CD4-positive, alpha-beta T cell treated with Interleukin-17A for 1 hour (primary cell): Measurements from ENCODE around the gene HES5.
"Not testable (repeated sequence)": the region's sequence is repeated elsewhere in the genome, so short reads cannot be mapped to it uniquely, and the experiment has no call there.

Experiments used
- DNase-seq: peaks from one replicate; pipeline ENCODE4 v3.0.0-alpha.2; 2020

The HES5 gene

DNA sequence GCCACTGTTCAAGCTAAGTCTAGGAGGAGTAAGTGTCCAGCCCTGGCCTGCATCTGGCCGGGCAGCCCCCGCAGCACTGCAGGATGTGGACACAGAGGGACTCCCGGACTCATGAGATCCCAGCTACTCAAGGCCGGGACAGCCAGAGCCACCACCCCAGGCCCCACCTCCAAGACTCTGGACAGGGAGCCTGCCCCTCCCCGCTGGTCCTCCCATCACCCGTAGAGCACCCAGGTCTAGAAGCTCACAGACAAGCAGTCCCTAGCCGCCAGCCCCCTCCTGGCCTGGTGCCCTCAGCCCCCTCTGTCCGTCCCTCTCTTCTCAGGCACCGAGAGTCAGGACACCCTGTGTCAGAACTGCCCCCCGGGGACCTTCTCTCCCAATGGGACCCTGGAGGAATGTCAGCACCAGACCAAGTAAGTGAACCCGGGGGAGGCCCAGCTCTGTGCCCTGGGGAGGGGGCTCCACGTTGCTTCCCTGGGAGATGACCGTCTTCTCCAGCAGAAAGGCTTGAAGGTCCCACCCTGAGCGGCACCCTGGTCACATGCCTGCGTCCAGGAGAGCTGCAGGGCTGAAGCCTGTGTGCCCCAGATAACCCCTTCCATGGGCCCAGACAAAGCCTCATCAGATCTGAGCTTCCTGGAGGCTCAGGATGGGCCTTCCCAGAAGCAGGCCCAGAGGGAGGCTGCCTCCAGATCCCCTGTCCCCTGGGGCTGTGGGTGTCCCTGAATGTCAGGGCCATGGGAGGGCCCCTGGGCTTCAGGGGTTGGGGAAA, 30.4 kb upstream of the HES5 start:
- no peak for DNase-seq

- no peak for DNase-seq
These were observed 29.6 kb upstream of the HES5 start for GRCh38 chr1:2559509-2560298.

DNA sequence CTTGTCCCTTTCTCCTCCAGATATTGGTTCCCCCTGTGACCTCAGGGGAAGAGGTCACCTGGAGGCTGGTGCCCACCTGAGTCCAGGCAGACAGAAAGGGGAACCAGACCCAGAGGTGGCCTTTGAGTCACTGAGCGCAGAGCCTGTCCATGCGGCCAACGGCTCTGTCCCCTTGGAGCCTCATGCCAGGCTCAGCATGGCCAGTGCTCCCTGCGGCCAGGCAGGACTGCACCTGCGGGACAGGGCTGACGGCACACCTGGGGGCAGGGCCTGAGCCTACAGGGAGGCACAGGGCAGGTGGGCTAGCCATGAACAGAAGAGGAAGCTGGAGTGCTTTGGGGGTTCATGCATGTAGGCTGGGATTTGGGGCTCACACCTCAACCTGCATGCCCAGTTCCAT, 28.8 kb upstream of the HES5 start:
- DNase-seq = no peak

GRCh38 chr1:2558420-2558819, 28.4 kb upstream of the HES5 start:
- no peak for DNase-seq

DNA sequence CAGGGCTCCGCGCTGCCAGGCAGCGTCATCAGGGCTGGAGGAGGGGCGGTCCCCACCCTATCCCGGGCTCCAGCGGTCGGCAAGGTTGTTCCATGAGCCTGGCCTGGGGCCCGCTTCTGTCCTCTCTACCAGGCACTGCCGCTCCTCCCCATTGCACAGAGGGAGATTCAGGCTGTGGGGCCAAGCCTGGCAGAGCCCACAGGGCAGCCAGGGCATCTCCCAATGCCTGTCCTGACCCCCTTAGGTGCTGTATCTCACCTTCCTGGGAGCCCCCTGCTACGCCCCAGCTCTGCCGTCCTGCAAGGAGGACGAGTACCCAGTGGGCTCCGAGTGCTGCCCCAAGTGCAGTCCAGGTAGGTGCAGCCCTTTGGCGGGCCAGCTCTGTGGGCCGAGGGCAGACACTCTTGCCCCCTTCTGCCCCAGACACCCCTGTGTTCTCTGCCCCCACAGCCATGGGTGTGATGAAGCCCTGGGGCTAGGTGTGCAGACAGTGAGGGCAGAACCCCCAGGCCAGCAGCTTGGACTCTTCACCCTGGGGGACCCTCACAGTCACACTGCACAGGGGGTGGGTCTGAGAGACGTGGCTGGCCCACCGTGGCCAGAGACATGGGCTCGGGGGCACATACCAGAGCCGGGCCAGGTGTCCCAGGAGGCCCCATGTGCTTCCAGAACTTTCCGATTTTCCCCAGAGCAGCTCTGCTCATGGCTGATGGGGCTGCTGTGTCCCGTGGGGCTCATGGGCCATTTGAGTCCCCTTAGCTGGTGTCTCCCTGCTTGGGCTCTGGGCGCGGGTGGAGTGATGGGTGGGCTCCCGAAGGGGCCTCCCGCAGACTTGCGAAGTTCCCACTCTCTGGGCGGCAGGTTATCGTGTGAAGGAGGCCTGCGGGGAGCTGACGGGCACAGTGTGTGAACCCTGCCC, 27.7 kb upstream of the HES5 start:
- DNase-seq = no peak

DNA sequence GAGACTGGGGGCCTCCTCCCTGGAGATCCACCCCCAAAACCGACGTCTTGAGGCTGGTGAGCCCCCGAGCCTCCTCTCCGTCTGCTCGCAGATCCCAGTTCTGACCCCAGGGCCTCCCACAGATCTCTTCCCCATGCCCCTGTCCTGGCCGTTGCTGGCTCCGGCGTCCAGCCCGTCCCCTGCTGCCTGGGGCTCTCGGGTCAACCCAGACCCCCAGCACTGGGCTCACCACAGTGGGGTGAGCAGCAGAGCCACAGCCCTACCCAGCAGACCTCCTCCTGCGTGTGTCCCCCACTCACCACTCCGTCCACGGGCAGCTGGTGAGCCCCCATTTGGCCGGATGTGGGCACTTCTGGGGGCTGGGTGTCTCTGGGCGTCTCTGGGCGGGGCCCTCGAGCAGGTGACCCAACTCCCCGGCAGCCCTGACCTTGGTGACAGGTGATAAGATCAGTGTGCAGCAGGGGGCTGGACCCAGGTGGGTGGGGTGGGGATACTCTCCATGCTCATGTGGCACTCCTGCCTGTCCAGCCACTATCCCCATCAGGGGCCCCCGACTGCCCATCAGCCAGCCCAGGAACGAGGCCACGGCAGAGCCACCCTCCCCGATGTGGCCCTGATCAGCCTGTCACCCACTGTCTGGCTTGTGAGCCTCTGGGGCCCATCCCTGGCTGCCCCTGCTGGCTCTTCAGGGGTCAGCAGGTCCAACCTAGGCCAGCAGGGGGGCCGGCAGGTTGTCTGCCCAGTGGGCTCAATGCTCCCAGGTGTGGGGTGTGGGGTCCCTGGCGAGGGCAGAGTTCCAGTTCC, 26.8 kb upstream of the HES5 start:
- peak; percentile 65 for DNase-seq

DNA sequence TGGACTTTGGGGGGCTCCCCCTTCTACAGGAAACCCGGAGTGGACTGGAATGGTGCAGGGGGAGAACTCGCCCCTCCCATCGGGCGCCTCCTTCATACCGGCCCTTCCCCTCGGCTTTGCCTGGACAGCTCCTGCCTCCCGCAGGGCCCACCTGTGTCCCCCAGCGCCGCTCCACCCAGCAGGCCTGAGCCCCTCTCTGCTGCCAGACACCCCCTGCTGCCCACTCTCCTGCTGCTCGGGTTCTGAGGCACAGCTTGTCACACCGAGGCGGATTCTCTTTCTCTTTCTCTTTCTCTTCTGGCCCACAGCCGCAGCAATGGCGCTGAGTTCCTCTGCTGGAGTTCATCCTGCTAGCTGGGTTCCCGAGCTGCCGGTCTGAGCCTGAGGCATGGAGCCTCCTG, 26.2 kb upstream of the HES5 start, which contains the start of gene TNFRSF14:
TSS of gene TNFRSF14 (plus strand) at position 95 of the 401 bp plus-strand sequence. CDS start at position 389, 294 bp downstream.
- DNase-seq = peak; percentile 85

- DNase-seq = peak; percentile 79
These were observed 25.7 kb upstream of the HES5 start for GRCh38 chr1:2555634-2556276.

DNA sequence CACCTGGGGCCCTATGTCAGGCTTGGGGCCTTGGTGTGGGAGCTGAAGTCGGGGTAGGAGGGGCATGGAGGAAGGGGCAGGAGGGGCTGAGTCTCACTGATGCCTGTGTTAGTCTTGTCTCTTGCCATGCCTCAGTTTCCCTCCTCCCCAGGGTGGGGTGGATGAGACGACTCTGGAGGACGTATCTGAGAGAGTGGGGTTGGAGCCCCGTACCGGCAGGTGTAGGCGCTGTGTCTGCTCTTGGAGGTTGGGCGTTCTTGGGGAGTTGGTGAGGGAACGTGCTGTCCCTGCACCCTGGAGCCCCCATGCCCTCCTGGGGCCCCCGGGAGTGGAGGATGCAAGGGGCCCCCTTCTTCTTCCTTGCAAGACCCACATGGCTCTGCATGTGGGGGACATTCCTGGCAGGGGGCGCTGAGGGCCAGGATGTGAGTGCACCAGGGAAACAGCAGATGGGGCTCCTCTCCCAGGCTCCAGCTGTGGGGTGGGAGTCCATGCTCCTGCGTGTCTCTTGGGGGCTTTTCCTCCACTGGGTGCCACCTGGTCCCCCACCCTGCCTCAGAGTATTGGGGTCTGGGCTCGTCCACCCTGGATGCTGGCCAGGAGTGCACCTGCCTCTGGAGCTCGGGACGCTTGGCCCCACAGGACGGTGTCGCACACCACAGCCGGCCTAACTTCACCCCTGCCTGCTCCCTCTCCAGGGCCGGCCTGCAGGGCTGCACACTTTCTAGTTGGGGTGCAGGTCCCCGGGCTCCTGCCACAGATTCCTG, 24.7 kb upstream of the HES5 start:
- peak; percentile 66 for DNase-seq

GRCh38 chr1:2553871-2554620, 24.0 kb upstream of the HES5 start:
- no peak for DNase-seq

DNA sequence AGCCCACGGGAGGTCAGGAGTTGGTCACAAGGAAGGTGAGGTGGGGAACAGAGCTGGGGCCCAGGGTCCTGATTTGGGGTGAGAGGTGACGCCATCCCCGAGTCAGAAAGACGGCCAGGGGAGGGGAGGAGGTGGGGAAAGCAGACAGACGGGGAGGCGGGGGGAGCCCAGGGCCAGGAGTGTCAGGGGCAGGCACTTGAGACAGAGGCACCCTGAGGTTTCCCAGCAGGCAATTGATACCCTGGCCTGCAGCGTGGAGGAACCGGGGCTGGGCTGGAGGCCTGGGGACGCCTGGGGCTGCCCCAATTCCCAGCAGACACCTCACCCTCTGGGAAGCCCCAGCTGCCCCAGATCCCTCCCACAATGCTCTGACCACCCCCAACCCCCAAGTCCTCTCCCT, 23.0 kb upstream of the HES5 start:
- DNase-seq = not testable (repeated sequence)

DNA sequence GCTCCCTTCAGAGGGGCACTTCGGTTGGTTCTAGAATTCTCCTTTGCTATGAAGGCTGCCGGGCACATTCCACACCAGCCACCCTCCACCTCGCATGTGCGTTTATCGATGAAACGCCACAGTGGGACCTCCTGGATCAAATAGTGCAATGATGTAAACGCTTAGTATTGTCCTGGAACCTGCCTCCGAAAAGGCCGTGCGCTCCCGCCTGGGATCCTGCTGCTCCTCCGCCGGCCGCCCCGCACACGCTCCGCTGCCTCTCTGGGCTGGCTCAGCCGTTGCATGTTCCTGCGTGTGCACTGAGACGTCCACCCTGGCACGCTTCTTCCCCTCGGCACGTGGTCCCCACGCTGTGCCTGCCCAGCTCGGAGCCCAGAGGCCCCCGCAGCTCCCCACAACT, 22.1 kb upstream of the HES5 start:
- DNase-seq = no peak

GRCh38 chr1:2551544-2551943, 21.5 kb upstream of the HES5 start:
- not testable (repeated sequence) for DNase-seq

- DNase-seq = not testable (repeated sequence)
These were observed 20.3 kb upstream of the HES5 start for GRCh38 chr1:2550309-2550861.

GRCh38 chr1:2549367-2550029, 19.4 kb upstream of the HES5 start:
- not testable (repeated sequence) for DNase-seq

- peak; percentile 89 for DNase-seq
These were observed 18.1 kb upstream of the HES5 start for GRCh38 chr1:2548068-2548589.

- DNase-seq = peak; percentile 59
These were observed 17.4 kb upstream of the HES5 start for GRCh38 chr1:2547210-2548067.
